ENCODE results near the gene SPDEF. TPM values are rescaled to one million over a fixed set of nuclear protein-coding genes. Genes with fewer than 3 reads are reported as not detected.

SPDEF gene
- total and polyA plus RNA-seq, 11 donors = 0.12 to 0.46 (median 0.23) TPM; not detected in 2

DNA sequence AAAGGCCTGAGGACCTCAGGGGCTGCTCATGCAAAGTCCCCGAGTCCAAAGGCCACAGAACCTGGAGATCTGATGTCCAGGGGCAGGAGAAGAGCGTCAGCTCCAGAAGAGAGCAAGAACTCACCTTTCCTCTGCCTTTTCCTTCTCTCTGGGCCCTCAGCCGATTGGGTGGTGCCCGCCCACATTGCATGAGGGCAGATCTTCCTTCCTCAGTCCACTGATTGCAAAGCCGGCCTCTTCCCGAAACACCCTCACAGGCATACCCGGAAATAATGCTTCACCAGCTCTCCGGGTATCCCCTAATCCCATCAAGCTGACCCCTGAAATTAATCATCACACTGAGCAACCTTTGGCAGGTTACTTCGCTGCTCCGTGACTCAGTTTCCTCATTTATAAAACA lies 33.4 kb downstream of the SPDEF start:
- H3K4me3 ChIP-seq = no peak overlapping the region
- TF ChIP-seq POLR2A (IDR thresholded peaks at IDR 0.05) (no peak), CTCF (IDR thresholded peaks at IDR 0.05) (no peak)
- H3K27me3 ChIP-seq = no peaks in the 10 kb centered on the region
- intact Hi-C loops (cut with DNase I) = loop anchor here in 1 of 10 donors (10.0 kb wide), 1 partner anchor 172 kb away; the partner anchor contains the start of gene ILRUN
- DNase-seq (no peak), ATAC-seq (no peak)
- H3K27ac ChIP-seq = no peak overlapping the region
- 74 to 85% (median 80%) methylated on average over 10 of the region's 10 CpGs for WGBS, 4 donors
- no peaks in the 10 kb centered on the region for H3K9me3 ChIP-seq
- H3K4me1 ChIP-seq = peaks cover 0 to 14% (median 8%) of the 10 kb centered on the region in 12 donors
- no peaks in the 10 kb centered on the region for H3K36me3 ChIP-seq

GRCh38 chr6:34521463-34522285 lies 34.5 kb downstream of the SPDEF start:
- Histone ChIP-seq H3K4me3 (no peak overlapping the region), H3K27me3 (peaks cover 0 to 6% (median 0%) of the 10 kb centered on the region in 9 donors), H3K36me3 (no peaks in the 10 kb centered on the region), H3K27ac (no peak overlapping the region), H3K4me1 (peaks cover 0 to 7% (median 4%) of the 10 kb centered on the region in 12 donors), H3K9me3 (no peaks in the 10 kb centered on the region)
- no peak for ATAC-seq
- WGBS, 4 donors = 87 to 90% (median 89%) methylated on average over 24 to 28 of the region's 28 CpGs
- intact Hi-C loops (cut with DNase I) = loop anchor here in 1 of 10 donors (10.0 kb wide), 1 partner anchor 173 kb away; the partner anchor contains the start of gene ILRUN
- peak in 1 of 5 donors; percentile 29 for DNase-seq
- TF ChIP-seq POLR2A (IDR thresholded peaks at IDR 0.05) (no peak), CTCF (IDR thresholded peaks at IDR 0.05) (no peak)

- 81 to 86% (median 84%) methylated on average over 21 to 24 of the region's 24 CpGs for WGBS, 4 donors
- no peak for TF ChIP-seq CTCF (IDR thresholded peaks at IDR 0.05)
- Histone ChIP-seq H3K4me1 (no peaks in the 10 kb centered on the region), H3K27me3 (peaks cover 0 to 9% (median 0%) of the 10 kb centered on the region in 9 donors), H3K27ac (no peak overlapping the region), H3K9me3 (no peaks in the 10 kb centered on the region), H3K4me3 (no peak overlapping the region), H3K36me3 (no peaks in the 10 kb centered on the region)
- ATAC-seq (no peak), DNase-seq (peak in 2 of 5 donors; percentile 4 to 33)
- intact Hi-C loops (cut with DNase I) = loop anchor here in 1 of 10 donors (10.0 kb wide), 1 partner anchor 174 kb away; the partner anchor contains the start of gene ILRUN
Observed at GRCh38 chr6:34520645-34521462, 35.3 kb downstream of the SPDEF start.

All from heart left ventricle (tissue), 16 donors.